SH-SY5Y (cell line): ENCODE results near the gene CMTM4.
A peak's percentile ranks its signal among the peaks of the same experiment; 100 is the strongest.

ENCODE experiments used
- GATA2 ChIP-seq: IDR thresholded peaks from 2 replicates; pipeline ENCODE4 v1.6.1; 2011; ENCODE audit warnings: mild to moderate bottlenecking, low read depth, low read length
- GATA3 ChIP-seq: IDR thresholded peaks from 2 replicates; pipeline ENCODE4 v1.6.1; 2011; ENCODE audit warnings: low read depth, mild to moderate bottlenecking, low read length, moderate library complexity

Gene CMTM4

GRCh38 chr16:66662445-66663194 lies 33.9 kb downstream of the CMTM4 start:
- TF ChIP-seq GATA3 (no peak), GATA2 (no peak)

DNA sequence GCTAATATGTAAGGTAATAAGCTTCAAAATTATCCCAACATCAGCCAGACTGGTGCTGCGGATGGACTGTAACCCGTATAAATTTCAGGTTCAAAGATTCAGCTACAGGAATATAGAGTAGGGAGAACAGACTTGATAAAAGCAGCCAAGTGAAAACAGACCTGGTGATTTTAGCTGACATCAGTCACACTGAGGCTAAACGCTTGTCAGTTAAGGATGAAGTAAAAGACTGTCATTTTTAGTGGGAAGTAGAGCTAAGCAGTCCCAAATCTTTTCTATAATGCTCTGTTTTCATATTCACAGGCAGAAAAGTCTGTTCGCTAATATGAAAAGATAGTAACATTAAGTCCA lies 35.4 kb downstream of the CMTM4 start:
- no peak for TF ChIP-seq GATA3
- TF ChIP-seq GATA2: no peak

GRCh38 chr16:66660422-66661209 lies 35.9 kb downstream of the CMTM4 start:
- TF ChIP-seq GATA2: peak; percentile 57; the same call in 1 of the 2 replicates
- no peak for TF ChIP-seq GATA3

- TF ChIP-seq GATA3 (no peak), GATA2 (no peak)
These were observed 37.7 kb downstream of the CMTM4 start for GRCh38 chr16:66658860-66659190.

GRCh38 chr16:66658143-66658859 lies 38.2 kb downstream of the CMTM4 start:
- TF ChIP-seq GATA2 (no peak), GATA3 (no peak)

GRCh38 chr16:66656547-66656946 lies 40.0 kb downstream of the CMTM4 start:
- TF ChIP-seq GATA3 (no peak), GATA2 (no peak)

DNA sequence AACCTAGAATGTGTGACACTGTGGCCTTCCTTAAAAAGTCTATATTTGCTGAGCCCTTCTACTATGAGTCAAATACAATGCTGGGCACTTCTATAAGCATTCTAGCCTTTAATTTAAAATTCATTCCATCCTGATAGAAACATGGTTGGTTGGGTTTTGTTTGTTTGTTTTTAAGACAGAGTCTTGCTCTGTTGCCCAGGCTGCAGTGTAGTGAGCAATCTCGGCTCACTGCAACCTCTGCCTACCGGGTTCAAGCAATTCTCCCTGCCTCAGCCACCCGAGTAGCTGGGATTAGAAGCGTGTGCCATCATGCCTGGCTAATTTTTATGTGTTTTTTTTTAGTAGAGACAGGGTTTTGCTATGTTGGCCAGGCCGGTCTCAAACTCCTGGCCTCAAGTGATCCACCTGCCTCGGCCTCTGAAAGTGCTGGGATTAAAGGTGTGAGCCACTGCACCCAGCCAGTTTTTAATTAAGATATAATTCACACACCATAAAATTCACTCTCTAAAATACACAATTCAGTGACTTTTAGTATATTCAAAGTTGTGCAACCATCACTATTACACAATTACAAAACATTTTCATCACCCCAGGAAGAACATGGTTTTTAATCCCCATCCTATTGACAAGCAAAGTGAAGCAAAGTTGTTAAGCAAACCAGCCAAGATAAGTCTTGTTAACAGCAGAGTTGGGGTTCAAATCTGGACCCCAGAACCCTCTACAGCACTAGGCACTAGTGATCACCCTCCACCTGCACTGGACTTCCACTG lies 42.8 kb downstream of the CMTM4 start:
- no peak for TF ChIP-seq GATA3
- TF ChIP-seq GATA2: no peak

GRCh38 chr16:66652661-66653360 lies 43.7 kb downstream of the CMTM4 start:
- no peak for TF ChIP-seq GATA3
- TF ChIP-seq GATA2: no peak

DNA sequence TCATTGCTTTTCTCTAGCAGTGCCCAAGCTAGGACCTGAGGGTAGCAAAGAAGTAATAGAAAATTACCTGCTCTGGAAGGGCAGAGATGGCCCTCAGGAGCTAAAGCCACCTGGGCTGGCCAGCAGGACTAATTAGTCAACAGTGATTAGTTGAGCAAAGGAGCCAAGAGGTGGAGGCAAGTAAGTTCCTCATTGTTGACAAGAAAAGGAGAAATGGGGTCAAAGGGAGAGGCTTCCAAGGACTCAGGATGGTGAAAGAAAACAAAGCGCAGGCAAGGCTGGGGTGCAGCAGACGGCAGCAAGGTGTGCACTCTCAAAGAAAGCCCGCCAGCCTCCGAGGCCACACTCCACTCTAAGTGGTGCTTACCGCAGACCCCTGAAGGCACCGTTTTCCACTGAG lies 44.6 kb downstream of the CMTM4 start:
- TF ChIP-seq GATA2: no peak
- TF ChIP-seq GATA3: no peak

- TF ChIP-seq GATA3: no peak
- no peak for TF ChIP-seq GATA2
These were observed 45.1 kb downstream of the CMTM4 start for GRCh38 chr16:66651474-66651765.

DNA sequence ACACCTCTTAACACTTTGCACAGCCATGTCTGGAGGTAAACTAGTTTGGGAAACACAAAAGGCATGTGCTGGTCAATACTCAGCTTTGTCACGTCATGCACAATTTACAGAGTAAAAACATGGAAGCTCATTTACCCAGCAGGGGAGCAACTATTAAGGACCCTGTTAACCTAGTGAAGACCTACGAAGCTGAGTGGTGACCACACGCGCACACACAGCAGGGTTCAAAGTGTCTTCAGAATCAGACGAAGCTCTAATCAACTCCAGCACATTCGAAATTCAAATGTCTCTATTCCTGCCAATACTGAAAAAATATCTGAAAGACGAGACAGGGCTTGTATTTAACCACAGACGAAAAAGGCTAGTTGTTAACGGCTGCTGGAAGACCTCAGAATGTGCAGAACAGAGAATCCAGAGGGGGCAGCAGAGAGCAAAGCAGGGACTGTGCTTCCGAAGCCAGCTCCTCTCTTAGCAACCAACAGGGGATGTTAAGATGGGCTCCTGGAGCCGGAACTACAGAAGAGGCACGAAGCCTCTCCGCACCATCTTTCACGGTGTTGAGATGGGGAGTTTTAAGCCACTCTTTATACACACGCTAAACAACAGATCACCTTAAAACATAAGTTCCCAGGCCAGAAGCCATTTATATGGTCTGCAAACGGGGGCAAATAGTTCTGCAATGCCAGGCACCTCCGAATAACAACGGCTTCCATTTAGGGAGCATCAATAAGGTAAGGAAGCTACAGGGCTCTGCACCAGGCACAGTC lies 45.7 kb downstream of the CMTM4 start:
- no peak for TF ChIP-seq GATA3
- TF ChIP-seq GATA2: no peak

GRCh38 chr16:66649636-66650205 lies 46.8 kb downstream of the CMTM4 start:
- TF ChIP-seq GATA3: no peak
- no peak for TF ChIP-seq GATA2
